Measurements from ENCODE around the gene RUNX2.

GRCh38 chr6:45663251-45664221, 335.4 kb downstream of the RUNX2 start:
- TF ChIP-seq CTCF (IDR thresholded peaks at IDR 0.05), result no peak
- no peak for TF ChIP-seq RFX5 (IDR thresholded peaks at IDR 0.05; ENCODE audit: low read length)
